ENCODE measurements around the gene CUL3. TPM values are rescaled to one million over a fixed set of nuclear protein-coding genes. Genes with fewer than 3 reads are reported as not detected.

CUL3 gene
- total and polyA plus RNA-seq, 2 of the 8 experiments (the other 6 are each of a cell fraction or from before 2014, with no cell fraction given), result 28.5 to 113 TPM

GRCh38 chr2:224507789-224508188 lies 77.4 kb downstream of the CUL3 start (continued):
- TF ChIP-seq RAD21 (IDR thresholded peaks at IDR 0.05 in 1 of 2, conservative IDR thresholded peaks at IDR 0.05 in 1 of 2; ENCODE audit: low read depth in 2 of 2, low read length in 2 of 2) (no peak), CEBPB (IDR thresholded peaks at IDR 0.05; ENCODE audit: low read depth, low read length) (no peak), BCL11A (IDR thresholded peaks at IDR 0.05; ENCODE audit: low read depth in 2 of 2, low read length in 2 of 2) (no peak)

Measured in H1 (cell line).